HepG2 (cell line): ENCODE measurements around the gene SRSF10. TPM values are rescaled to one million over a fixed set of nuclear protein-coding genes. Genes with fewer than 3 reads are reported as not detected.
A peak's percentile ranks its signal among the peaks of the same experiment; 100 is the strongest.

Source experiments
- ELF3 ChIP-seq: IDR thresholded peaks from 2 replicates; pipeline ENCODE4 v1.6.1; 2016; ENCODE audit warnings: missing genetic modification reagents, missing compliant biosample characterization
- FOXC1 ChIP-seq: sonication (generic); formaldehyde crosslinking; IDR thresholded peaks from 2 replicates; pipeline ENCODE4 v1.8.0; 2022; ENCODE audit warnings: mild to moderate bottlenecking, missing genetic modification reagents, borderline replicate concordance
- IKZF4 ChIP-seq: sonication (generic); formaldehyde crosslinking; IDR thresholded peaks from 2 replicates; pipeline ENCODE4 v1.5.1; 2020; ENCODE audit warnings: borderline replicate concordance, mild to moderate bottlenecking, low read depth, missing genetic modification reagents; ENCODE audit errors: not compliant biosample characterization
- KLF16 ChIP-seq, 2 experiments: sonication (generic) in 1 of 2; formaldehyde crosslinking in 1 of 2; IDR thresholded peaks; 2 replicates each; pipeline versions ENCODE4 v1.6.1 to v1.8.0; 2016 to 2023; ENCODE audit warnings: missing genetic modification reagents in 2 of 2, missing compliant biosample characterization in 1 of 2
- MTF1 ChIP-seq: sonication (generic); formaldehyde crosslinking; IDR thresholded peaks from 2 replicates; pipeline ENCODE4 v1.5.0; 2020; ENCODE audit warnings: missing genetic modification reagents
- MXD3 ChIP-seq: IDR thresholded peaks from 2 replicates; pipeline ENCODE4 v1.6.1; 2016; ENCODE audit warnings: mild to moderate bottlenecking, missing biosample characterization, missing genetic modification reagents
- NFYC ChIP-seq: IDR thresholded peaks from 2 replicates; pipeline ENCODE4 v1.6.1; 2016; ENCODE audit warnings: missing genetic modification reagents, missing compliant biosample characterization
- NR1H2 ChIP-seq: sonication (generic); formaldehyde crosslinking; IDR thresholded peaks from 2 replicates; pipeline ENCODE4 v1.8.1; 2022; ENCODE audit warnings: low read depth, missing genetic modification reagents, borderline replicate concordance
- REL ChIP-seq: sonication (generic); formaldehyde crosslinking; conservative IDR thresholded peaks from 2 replicates; pipeline ENCODE4 v1.8.0; 2022; ENCODE audit warnings: mild to moderate bottlenecking, missing genetic modification reagents, moderate library complexity
- RNF2 ChIP-seq: fragments of 450-650 bp; conservative IDR thresholded peaks from 2 replicates; pipeline ENCODE4 v1.6.1; 2016; ENCODE audit warnings: low read depth
- RNF219 ChIP-seq: sonication (generic); formaldehyde crosslinking; IDR thresholded peaks from 2 replicates; pipeline ENCODE4 v1.5.0; 2020; ENCODE audit warnings: mild to moderate bottlenecking, missing genetic modification reagents
- TAF15 ChIP-seq: fragments of 200-400 bp; formaldehyde crosslinking; IDR thresholded peaks from one replicate; pipeline ENCODE4 v1.6.1; 2018; ENCODE audit warnings: mild to moderate bottlenecking, low read depth, low read length; ENCODE audit not compliant: poor library complexity, severe bottlenecking
- ZBTB38 ChIP-seq: sonication (generic); formaldehyde crosslinking; IDR thresholded peaks from 2 replicates; pipeline ENCODE4 v1.5.1; 2020; ENCODE audit warnings: mild to moderate bottlenecking, missing genetic modification reagents
- ZNF124 ChIP-seq: sonication (generic); formaldehyde crosslinking; IDR thresholded peaks from 2 replicates; pipeline ENCODE4 v1.4.0; 2020; ENCODE audit warnings: missing genetic modification reagents
- ZNF383 ChIP-seq: sonication (generic); formaldehyde crosslinking; IDR thresholded peaks from 2 replicates; pipeline ENCODE4 v1.4.0; 2020; ENCODE audit warnings: missing genetic modification reagents, mild to moderate bottlenecking, borderline replicate concordance
- ZNF441 ChIP-seq: sonication (generic); formaldehyde crosslinking; IDR thresholded peaks from 2 replicates; pipeline ENCODE4 v1.7.0; 2021; ENCODE audit warnings: missing genetic modification reagents, borderline replicate concordance
- ZNF496 ChIP-seq: sonication (generic); formaldehyde crosslinking; IDR thresholded peaks from 2 replicates; pipeline ENCODE4 v1.8.1; 2023; ENCODE audit warnings: mild to moderate bottlenecking, moderate library complexity, missing genetic modification reagents; ENCODE audit not compliant: insufficient replicate concordance
- ZNF501 ChIP-seq: sonication (generic); formaldehyde crosslinking; IDR thresholded peaks from 2 replicates; pipeline ENCODE4 v1.5.1; 2020; ENCODE audit warnings: mild to moderate bottlenecking, moderate library complexity, missing genetic modification reagents
- ZNF562 ChIP-seq: sonication (generic); formaldehyde crosslinking; IDR thresholded peaks from 2 replicates; pipeline ENCODE4 v1.8.0; 2022; ENCODE audit warnings: missing genetic modification reagents, borderline replicate concordance
- ZNF747 ChIP-seq: sonication (generic); formaldehyde crosslinking; IDR thresholded peaks from 2 replicates; pipeline ENCODE4 v1.8.1; 2023; ENCODE audit warnings: missing genetic modification reagents, mild to moderate bottlenecking, borderline replicate concordance
- polyA plus RNA-seq, 8 experiments: library from polyadenylated mRNA; depleted of rRNA in 3 of 8; stranded (reverse) in 7 of 8; unstranded in 1 of 8; fragments of >200 nt; fragmentation: Illumina TruSeq in 4 of 8; extraction: Trizol in 4 of 8; gene quantifications; 2 replicates each; pipeline versions ENCODE4 v1.2.1 to v1.2.3, GENCODE V29; 2011 to 2016; ENCODE audit warnings: low read depth in 4 of 8, missing spikeins in 1 of 8, mixed read lengths in 1 of 8; ENCODE audit not compliant: insufficient read depth in 1 of 8
- total RNA-seq, 5 experiments: library from RNA; depleted of rRNA; stranded (reverse); fragments of >200 nt; fragmentation: Illumina TruSeq; extraction: Trizol; gene quantifications; 2 replicates each; pipeline ENCODE4 v1.2.3, GENCODE V29; 2016; ENCODE audit warnings: low read depth in 1 of 5
- TF ChIP-seq, protein P1 (sequence below): sonication (generic); formaldehyde crosslinking; IDR thresholded peaks from 2 replicates; pipeline ENCODE4 v1.4.0; 2020; ENCODE audit warnings: missing genetic modification reagents, borderline replicate concordance
- TF ChIP-seq, protein P2 (sequence below): sonication (generic); formaldehyde crosslinking; IDR thresholded peaks from 2 replicates; pipeline ENCODE4 v1.4.0; 2020; ENCODE audit warnings: mild to moderate bottlenecking, missing genetic modification reagents
- TF ChIP-seq, protein P3 (sequence below): sonication (generic); formaldehyde crosslinking; IDR thresholded peaks from 2 replicates; pipeline ENCODE4 v1.8.0; 2022; ENCODE audit warnings: missing genetic modification reagents, low read depth, mild to moderate bottlenecking, borderline replicate concordance

The SRSF10 gene
- total and polyA plus RNA-seq, 2 of the 13 experiments (the other 11 are each of a cell fraction or from before 2014, with no cell fraction given) = 126 to 186 TPM

- TF ChIP-seq, protein P1, sequence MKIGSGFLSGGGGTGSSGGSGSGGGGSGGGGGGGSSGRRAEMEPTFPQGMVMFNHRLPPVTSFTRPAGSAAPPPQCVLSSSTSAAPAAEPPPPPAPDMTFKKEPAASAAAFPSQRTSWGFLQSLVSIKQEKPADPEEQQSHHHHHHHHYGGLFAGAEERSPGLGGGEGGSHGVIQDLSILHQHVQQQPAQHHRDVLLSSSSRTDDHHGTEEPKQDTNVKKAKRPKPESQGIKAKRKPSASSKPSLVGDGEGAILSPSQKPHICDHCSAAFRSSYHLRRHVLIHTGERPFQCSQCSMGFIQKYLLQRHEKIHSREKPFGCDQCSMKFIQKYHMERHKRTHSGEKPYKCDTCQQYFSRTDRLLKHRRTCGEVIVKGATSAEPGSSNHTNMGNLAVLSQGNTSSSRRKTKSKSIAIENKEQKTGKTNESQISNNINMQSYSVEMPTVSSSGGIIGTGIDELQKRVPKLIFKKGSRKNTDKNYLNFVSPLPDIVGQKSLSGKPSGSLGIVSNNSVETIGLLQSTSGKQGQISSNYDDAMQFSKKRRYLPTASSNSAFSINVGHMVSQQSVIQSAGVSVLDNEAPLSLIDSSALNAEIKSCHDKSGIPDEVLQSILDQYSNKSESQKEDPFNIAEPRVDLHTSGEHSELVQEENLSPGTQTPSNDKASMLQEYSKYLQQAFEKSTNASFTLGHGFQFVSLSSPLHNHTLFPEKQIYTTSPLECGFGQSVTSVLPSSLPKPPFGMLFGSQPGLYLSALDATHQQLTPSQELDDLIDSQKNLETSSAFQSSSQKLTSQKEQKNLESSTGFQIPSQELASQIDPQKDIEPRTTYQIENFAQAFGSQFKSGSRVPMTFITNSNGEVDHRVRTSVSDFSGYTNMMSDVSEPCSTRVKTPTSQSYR (CRISPR knock-in tag) = peak; percentile 95
- TF ChIP-seq RNF219 (CRISPR knock-in tag) (0 out of 2 replicates have a peak, but pooled peaks have one; percentile 73), KLF16 (CRISPR knock-in tag; IDR thresholded peaks at IDR 0.05) (peak in 1 of 2 experiments; percentile 67; a peak in 1 of 4 replicates), IKZF4 (CRISPR knock-in tag) (no peak), ZNF383 (no peak), RNF2 (no peak), NFYC (CRISPR knock-in tag) (peak; percentile 43; the same call in 1 of the 2 replicates), ZBTB38 (CRISPR knock-in tag) (peak; percentile 31; the same call in 1 of the 2 replicates), FOXC1 (CRISPR knock-in tag) (no peak), ZNF124 (no peak), MXD3 (CRISPR knock-in tag) (no peak), MTF1 (no peak), ZNF441 (CRISPR knock-in tag) (peak; percentile 79; the same call in 1 of the 2 replicates), ZNF562 (CRISPR knock-in tag) (no peak), REL (CRISPR knock-in tag) (no peak), ELF3 (CRISPR knock-in tag) (peak; percentile 97), ZNF496 (no peak), NR1H2 (CRISPR knock-in tag) (no peak), ZNF747 (CRISPR knock-in tag) (peak; percentile 90), ZNF501 (peak; percentile 57; the same call in 1 of the 2 replicates), TAF15 (no peak)
- TF ChIP-seq, protein P2, sequence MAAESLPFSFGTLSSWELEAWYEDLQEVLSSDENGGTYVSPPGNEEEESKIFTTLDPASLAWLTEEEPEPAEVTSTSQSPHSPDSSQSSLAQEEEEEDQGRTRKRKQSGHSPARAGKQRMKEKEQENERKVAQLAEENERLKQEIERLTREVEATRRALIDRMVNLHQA = no peak
- TF ChIP-seq, protein P3, sequence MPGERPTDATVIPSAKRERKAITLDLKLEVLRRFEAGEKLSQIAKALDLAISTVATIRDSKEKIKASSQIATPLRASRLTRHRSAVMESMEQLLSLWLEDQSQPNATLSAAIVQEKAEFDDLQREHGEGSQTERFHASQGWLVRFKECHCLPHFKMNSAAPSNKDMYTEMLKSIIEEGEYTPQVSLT (CRISPR knock-in tag) = no peak
These were observed 41.5 kb upstream of the SRSF10 start (continued) for GRCh38 chr1:24021403-24022266.
